NCI-H2107 treated with DMSO at 0.1 percent for 48 hours (cell line): ENCODE data around the gene KCNN3.

Experiments used
- DNase-seq: peaks from one replicate; lab custom pipeline; 2025; ENCODE audit not compliant: unreplicated experiment; lab: John Stamatoyannopoulos, UW

The KCNN3 gene

GRCh38 chr1:154842635-154843034 lies 27.4 kb downstream of the KCNN3 start:
- DNase-seq: no peak

- DNase-seq: no peak
Measured at GRCh38 chr1:154841384-154841783, 28.7 kb downstream of the KCNN3 start.

GRCh38 chr1:154840269-154841176 lies 29.6 kb downstream of the KCNN3 start:
- no peak for DNase-seq

- DNase-seq: no peak
Measured at GRCh38 chr1:154839691-154840090, 30.4 kb downstream of the KCNN3 start.

GRCh38 chr1:154838988-154839387 lies 31.1 kb downstream of the KCNN3 start:
- no peak for DNase-seq

GRCh38 chr1:154838461-154838860 lies 31.6 kb downstream of the KCNN3 start:
- no peak for DNase-seq

- DNase-seq: peak; percentile 63
Measured at GRCh38 chr1:154837672-154838171, 32.4 kb downstream of the KCNN3 start.

GRCh38 chr1:154837034-154837671 lies 32.9 kb downstream of the KCNN3 start:
- no peak for DNase-seq

- no peak for DNase-seq
Measured at GRCh38 chr1:154835531-154836324, 34.4 kb downstream of the KCNN3 start.

GRCh38 chr1:154833841-154834240 lies 36.2 kb downstream of the KCNN3 start:
- DNase-seq: no peak

GRCh38 chr1:154833209-154833608 lies 36.9 kb downstream of the KCNN3 start:
- no peak for DNase-seq

GRCh38 chr1:154832384-154832783 lies 37.7 kb downstream of the KCNN3 start:
- DNase-seq: no peak

GRCh38 chr1:154831462-154831861 lies 38.6 kb downstream of the KCNN3 start:
- no peak for DNase-seq

GRCh38 chr1:154829062-154829461 lies 41.0 kb downstream of the KCNN3 start:
- DNase-seq: no peak

GRCh38 chr1:154824179-154825000 lies 45.7 kb downstream of the KCNN3 start:
- no peak for DNase-seq

- DNase-seq: no peak
Measured at GRCh38 chr1:154822717-154823116, 47.4 kb downstream of the KCNN3 start.

GRCh38 chr1:154822233-154822632 lies 47.8 kb downstream of the KCNN3 start:
- DNase-seq: no peak

- no peak for DNase-seq
Measured at GRCh38 chr1:154821083-154821482, 49.0 kb downstream of the KCNN3 start.

- DNase-seq: no peak
Measured at GRCh38 chr1:154820646-154821045, 49.4 kb downstream of the KCNN3 start.
